ENCODE results near the gene SELPLG.

DNA sequence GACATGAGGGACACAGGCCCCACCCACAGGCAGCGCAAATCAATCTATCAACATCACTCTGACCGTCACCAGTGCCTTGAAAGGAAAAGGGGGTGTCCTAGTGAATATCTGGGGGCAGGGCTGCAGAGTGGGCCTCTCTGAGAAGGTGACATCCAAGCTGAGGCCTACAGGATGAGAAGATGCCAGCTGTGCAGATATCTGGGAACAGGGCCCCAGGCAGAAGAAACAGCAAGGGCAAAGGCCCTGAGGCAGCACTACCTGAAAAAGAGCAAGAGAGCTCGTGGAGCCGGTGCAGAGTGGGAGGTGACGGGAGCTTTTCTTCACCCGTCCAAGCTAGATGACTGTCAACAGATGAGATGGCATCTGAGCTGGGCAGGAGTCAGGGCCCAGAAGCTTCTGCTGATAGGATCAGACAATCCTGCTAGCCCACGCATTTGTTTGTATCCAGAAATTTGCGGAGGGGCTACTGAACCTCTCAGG, 23.3 kb downstream of the SELPLG start:
- no peak for TF ChIP-seq POLR2A (IDR thresholded peaks at IDR 0.05)
- TF ChIP-seq, protein P1, sequence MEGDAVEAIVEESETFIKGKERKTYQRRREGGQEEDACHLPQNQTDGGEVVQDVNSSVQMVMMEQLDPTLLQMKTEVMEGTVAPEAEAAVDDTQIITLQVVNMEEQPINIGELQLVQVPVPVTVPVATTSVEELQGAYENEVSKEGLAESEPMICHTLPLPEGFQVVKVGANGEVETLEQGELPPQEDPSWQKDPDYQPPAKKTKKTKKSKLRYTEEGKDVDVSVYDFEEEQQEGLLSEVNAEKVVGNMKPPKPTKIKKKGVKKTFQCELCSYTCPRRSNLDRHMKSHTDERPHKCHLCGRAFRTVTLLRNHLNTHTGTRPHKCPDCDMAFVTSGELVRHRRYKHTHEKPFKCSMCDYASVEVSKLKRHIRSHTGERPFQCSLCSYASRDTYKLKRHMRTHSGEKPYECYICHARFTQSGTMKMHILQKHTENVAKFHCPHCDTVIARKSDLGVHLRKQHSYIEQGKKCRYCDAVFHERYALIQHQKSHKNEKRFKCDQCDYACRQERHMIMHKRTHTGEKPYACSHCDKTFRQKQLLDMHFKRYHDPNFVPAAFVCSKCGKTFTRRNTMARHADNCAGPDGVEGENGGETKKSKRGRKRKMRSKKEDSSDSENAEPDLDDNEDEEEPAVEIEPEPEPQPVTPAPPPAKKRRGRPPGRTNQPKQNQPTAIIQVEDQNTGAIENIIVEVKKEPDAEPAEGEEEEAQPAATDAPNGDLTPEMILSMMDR (IDR thresholded peaks at IDR 0.05) = no peak

All from testis (tissue), 2 donors.